ENCODE results near the gene TVP23C.

TVP23C gene

DNA sequence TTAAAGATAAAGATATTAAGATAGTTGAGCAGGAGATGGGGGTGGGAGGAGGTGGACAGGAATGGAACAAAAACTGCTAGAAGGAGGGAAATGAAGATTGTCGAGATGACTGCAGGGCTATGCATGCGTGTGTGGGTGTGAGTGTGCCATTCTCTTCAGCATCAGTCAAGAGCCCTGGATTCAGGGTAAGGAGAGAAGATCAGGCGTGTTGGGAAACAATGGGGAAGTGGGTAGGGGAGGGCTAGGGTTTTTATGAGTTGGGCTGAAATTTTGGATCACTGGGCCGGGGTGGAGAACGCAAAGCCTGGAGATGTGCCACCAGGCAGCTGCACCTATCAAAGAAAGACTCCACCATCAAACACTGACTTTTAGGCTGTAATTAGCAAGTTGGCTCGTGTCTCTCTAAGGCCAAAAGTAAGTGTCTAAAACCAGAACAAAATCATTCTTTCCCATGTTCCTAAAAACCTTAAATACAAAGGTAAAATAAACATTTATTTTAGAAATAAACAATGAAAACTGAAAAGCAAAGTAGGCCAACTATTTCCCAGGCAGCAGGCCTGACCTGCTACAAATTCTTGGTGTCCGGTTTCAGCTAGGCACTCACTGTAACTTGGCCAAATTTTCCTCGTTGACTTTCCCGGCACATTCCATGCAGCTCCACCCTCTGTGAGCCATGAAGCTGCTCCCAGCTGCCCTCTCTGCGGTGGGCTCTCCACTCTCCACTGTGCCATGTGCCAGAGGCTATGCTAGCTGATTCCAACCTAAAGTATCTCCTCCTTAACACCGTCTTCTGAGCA, 100.1 kb downstream of the TVP23C start:
- no peak for DNase-seq

DNA sequence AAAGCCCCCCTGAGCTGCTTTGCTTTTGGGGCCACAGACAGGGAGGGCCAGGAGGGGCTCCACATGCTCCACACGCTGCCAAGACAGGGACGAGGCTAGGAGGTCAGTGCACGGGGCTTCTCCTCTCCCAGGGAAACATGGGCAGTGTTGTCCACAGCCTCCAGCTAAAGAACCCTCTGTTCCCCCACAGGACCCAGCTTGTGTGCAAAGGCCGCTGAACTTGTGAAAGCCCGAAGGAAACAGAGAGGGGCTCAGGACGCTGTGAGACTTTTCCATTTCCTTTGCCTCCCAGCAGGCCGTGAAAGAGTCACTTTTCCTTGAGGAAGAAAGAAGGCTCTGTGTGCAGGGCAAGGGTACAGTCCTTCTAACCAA, 105.6 kb downstream of the TVP23C start:
- DNase-seq = no peak

DNA sequence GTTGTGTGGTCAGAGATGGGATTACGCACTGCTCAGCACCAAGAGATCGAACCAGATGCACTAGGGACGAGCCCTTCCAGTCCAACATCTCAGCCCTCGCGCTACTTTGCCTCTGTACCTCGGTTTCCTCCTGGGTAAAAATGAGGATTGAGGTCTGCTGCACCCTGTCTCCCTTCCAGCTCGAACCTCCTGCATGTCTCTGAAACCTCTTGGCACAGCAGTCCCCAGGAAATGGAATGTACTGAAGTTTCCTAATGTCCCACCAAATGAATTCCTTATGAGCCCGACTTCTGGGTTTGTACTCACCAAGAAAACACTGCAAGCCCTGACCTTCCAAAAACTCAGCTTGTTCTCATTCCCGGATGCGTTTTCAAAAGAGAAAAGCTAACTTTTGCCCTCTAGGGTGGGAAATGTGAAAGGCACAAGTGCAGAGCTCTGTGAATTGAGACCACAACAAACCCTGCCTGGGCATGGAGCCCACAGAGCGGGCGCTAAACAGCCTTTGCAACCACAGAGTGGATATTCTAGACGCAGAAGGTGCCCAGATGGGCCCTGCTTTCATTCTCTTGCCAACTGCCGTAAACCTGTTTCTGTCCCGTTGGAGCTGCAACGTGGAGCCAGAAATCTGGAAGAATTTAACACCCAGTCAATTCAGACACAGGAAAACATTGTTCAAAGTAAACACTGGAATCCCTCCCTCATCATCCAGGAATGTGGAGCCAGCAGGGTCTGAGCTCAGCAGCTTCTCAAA, 106.1 kb downstream of the TVP23C start:
- no peak for DNase-seq

DNA sequence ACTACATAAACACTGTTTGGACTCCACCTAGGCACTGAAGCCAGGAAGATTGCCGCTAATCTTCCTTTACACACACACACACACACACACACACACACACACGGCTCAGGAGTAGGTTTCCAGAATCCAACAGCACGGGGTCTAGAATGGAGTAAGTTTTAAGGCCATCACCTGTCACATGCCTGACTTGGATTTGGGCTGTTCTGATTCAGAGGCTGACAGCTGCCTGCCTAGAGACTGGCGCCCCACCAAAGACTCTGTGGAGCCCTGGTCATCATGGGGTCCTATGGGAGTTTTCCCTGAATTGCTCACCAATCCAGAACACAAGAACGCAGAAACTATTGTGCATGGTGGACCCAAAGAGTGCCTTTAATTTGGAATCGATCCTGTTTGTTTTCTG, 106.8 kb downstream of the TVP23C start:
- no peak for DNase-seq

DNA sequence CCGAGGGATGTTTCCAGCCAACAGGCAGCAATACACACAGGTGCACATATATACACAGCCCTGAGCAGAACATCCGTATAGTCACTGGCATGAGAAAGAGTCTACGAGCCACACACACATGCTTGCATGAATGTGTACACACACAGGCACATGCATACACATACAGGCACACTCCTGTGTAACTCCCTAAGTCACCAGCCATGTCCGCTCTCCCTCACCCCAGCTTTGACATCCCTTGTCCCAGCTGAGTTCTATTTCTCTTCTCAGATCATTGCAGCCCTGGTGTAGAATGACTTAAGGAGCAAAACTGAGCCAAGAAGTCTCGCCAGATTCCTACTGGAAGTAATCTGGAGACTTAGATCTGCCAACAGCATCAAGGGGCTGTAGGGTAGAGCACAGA, 108.9 kb downstream of the TVP23C start:
- no peak for DNase-seq

DNA sequence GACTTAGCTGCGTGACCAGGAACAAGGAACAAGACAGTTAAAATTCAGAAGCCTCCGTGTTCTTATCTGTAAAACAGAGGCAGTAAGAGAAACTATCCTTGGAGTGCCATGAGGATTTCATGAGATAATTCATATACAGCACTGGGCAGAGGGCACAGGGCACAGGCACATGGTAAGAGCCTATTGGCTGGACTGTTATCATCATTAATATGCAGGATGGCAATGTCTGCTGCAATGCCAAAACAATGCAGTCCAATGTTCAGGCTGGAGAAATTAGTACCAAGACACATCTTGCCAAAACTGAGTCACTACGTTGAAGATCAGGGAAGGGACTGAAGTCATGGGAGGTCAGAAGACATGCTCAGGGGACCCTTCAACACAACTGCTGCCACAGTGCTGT, 109.5 kb downstream of the TVP23C start:
- DNase-seq = no peak

DNA sequence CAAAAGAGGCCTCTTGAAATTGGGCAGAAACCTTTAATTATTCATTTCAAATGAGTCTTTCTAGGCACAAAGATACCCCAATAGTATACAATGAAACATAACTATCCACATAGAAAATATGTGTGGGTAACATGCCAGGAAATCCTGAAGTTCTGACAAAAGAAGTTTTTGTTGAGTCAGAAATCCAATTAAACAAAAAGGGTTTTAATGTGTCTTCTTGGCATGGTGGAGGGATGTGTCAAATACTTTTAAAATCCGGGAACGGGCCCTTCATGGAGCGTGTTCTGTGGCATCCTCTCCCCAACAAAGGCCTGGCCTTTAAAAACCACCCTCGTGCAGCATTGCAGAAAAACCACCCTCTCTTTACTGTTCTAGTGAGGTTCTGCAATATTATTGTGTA, 110.0 kb downstream of the TVP23C start:
- no peak for DNase-seq

DNA sequence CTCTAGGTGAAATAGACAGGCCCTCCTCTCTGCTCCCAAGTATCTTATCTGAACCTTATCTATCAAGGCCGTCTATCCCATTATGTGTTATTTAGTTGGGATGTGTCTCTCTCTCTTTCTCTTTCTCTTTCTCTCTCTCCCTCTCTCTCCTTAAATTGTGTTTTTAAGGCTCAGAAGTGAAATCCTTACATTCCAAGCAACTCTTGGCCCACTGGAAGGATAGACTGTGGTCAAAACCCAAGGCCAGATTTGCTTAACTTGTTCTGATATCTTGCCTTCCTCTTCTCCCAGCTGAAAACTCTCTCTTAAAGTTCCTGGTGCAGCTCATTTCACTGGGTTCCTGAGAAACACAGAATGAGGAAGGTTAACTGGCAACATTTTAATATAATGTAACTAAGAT, 110.5 kb downstream of the TVP23C start:
- DNase-seq = no peak
